H9 (cell line): ENCODE results near the gene MAP6. TPM values are rescaled to one million over a fixed set of nuclear protein-coding genes. Genes with fewer than 3 reads are reported as not detected.

Experiments
- DNase-seq: peaks from one replicate; pipeline ENCODE4 v3.0.0-alpha.2; 2017
- H2AFZ ChIP-seq: one replicate; pipeline ENCODE4 v1.6.1; 2013; ENCODE audit warnings: mild to moderate bottlenecking, low read length, control low read depth, moderate library complexity
- H2AK5ac ChIP-seq: 2 replicates; pipeline ENCODE4 v1.6.1; 2013; ENCODE audit warnings: low read length, control low read depth, mixed read lengths; ENCODE audit not compliant: insufficient read length
- H2BK120ac ChIP-seq: one replicate; pipeline ENCODE4 v1.6.1; 2013; ENCODE audit warnings: low read depth, mild to moderate bottlenecking, low read length, control low read depth, inconsistent platforms; ENCODE audit not compliant: poor library complexity, severe bottlenecking
- H2BK12ac ChIP-seq: 2 replicates; pipeline ENCODE4 v1.6.1; 2013; ENCODE audit warnings: low read length, control low read depth, mixed read lengths, low read depth; ENCODE audit not compliant: insufficient read length
- H2BK15ac ChIP-seq: 2 replicates; pipeline ENCODE4 v1.6.1; 2013; ENCODE audit warnings: low read depth, low read length, control low read depth
- H2BK20ac ChIP-seq: one replicate; pipeline ENCODE4 v1.6.1; 2013; ENCODE audit warnings: low read depth, mild to moderate bottlenecking, low read length, control low read depth, inconsistent platforms; ENCODE audit not compliant: poor library complexity, severe bottlenecking
- H2BK5ac ChIP-seq: 2 replicates; pipeline ENCODE4 v1.6.1; 2013; ENCODE audit warnings: low read length, control low read depth, mixed read lengths; ENCODE audit not compliant: insufficient read length
- H3K14ac ChIP-seq: 2 replicates; pipeline ENCODE4 v1.6.1; 2013; ENCODE audit warnings: low read length, control low read depth; ENCODE audit not compliant: insufficient read depth
- H3K18ac ChIP-seq: 2 replicates; pipeline ENCODE4 v1.6.1; 2013; ENCODE audit warnings: low read depth, mild to moderate bottlenecking, mixed read lengths, low read length, control low read depth; ENCODE audit not compliant: insufficient read length
- H3K23ac ChIP-seq: 2 replicates; pipeline ENCODE4 v1.6.1; 2013; ENCODE audit warnings: low read length, control low read depth, mixed read lengths, low read depth; ENCODE audit not compliant: insufficient read length
- H3K23me2 ChIP-seq: 2 replicates; pipeline ENCODE4 v1.6.1; 2013; ENCODE audit warnings: low read depth, mild to moderate bottlenecking, mixed read lengths, low read length, control low read depth; ENCODE audit not compliant: insufficient read length, poor library complexity, severe bottlenecking
- H3K27ac ChIP-seq: 2 replicates; pipeline ENCODE4 v1.5.1; 2013; ENCODE audit warnings: low read length, control low read depth, mixed read lengths, low read depth; ENCODE audit not compliant: insufficient read length
- H3K27me3 ChIP-seq: 2 replicates; pipeline ENCODE4 v1.6.1; 2013; ENCODE audit warnings: low read length, control low read depth, inconsistent platforms; ENCODE audit not compliant: insufficient read depth
- H3K4ac ChIP-seq: 2 replicates; pipeline ENCODE4 v1.6.1; 2013; ENCODE audit warnings: low read depth, mild to moderate bottlenecking, control low read depth, inconsistent platforms, low read length, moderate library complexity
- H3K4me1 ChIP-seq: 2 replicates; pipeline ENCODE4 v1.6.1; 2013; ENCODE audit warnings: low read length, control low read depth, inconsistent platforms; ENCODE audit not compliant: insufficient read depth
- H3K4me2 ChIP-seq: 2 replicates; pipeline ENCODE4 v1.6.1; 2013; ENCODE audit warnings: low read length, control low read depth, mixed read lengths; ENCODE audit not compliant: insufficient read length, insufficient read depth
- H3K56ac ChIP-seq: 2 replicates; pipeline ENCODE4 v1.6.1; 2013; ENCODE audit warnings: low read depth, mild to moderate bottlenecking, mixed read lengths, low read length, control low read depth; ENCODE audit not compliant: insufficient read length
- H3K79me1 ChIP-seq: 2 replicates; pipeline ENCODE4 v1.6.1; 2013; ENCODE audit warnings: low read depth, mild to moderate bottlenecking, moderate library complexity, low read length, control low read depth, inconsistent platforms; ENCODE audit not compliant: insufficient read depth, poor library complexity, severe bottlenecking
- H3K79me2 ChIP-seq: 2 replicates; pipeline ENCODE4 v1.6.1; 2013; ENCODE audit warnings: low read length, control low read depth, inconsistent platforms; ENCODE audit not compliant: insufficient read depth
- H3K9ac ChIP-seq: 2 replicates; pipeline ENCODE4 v1.6.1; 2013; ENCODE audit warnings: low read length, control low read depth, mixed read lengths; ENCODE audit not compliant: insufficient read length; ENCODE audit errors: extremely low read depth
- H3K9me3 ChIP-seq: one replicate; pipeline ENCODE4 v1.6.1; 2013; ENCODE audit warnings: low read depth, low read length, inconsistent platforms; ENCODE audit not compliant: control insufficient read depth
- H3T11ph ChIP-seq: one replicate; pipeline ENCODE4 v1.6.1; 2013; ENCODE audit warnings: mild to moderate bottlenecking, low read length, control low read depth, inconsistent platforms
- H4K20me1 ChIP-seq: one replicate; pipeline ENCODE4 v1.6.1; 2013; ENCODE audit not compliant: control insufficient read depth, insufficient read length, insufficient read depth
- H4K5ac ChIP-seq: 2 replicates; pipeline ENCODE4 v1.6.1; 2013; ENCODE audit warnings: low read depth, mild to moderate bottlenecking, mixed read lengths, low read length, control low read depth; ENCODE audit not compliant: insufficient read length
- H4K8ac ChIP-seq: replicated peaks from 2 replicates; pipeline ENCODE4 v1.6.1; 2013; ENCODE audit warnings: low read length, control low read depth, mixed read lengths, low read depth; ENCODE audit not compliant: insufficient read length
- H4K91ac ChIP-seq: 2 replicates; pipeline ENCODE4 v1.6.1; 2013; ENCODE audit warnings: low read depth, mild to moderate bottlenecking, moderate library complexity, mixed read lengths, low read length, control low read depth; ENCODE audit not compliant: insufficient read length
- H3K27ac Mint-ChIP-seq, 3 experiments: 2 replicates in 2 of 3; 3 replicates in 1 of 3; pipeline ENCODE4 v1.8.0; 2020 to 2021; ENCODE audit warnings: mixed read lengths in 3 of 3, mild to moderate bottlenecking in 1 of 3, moderate library complexity in 1 of 3
- H3K27me3 Mint-ChIP-seq: 2 replicates; pipeline ENCODE4 v1.8.0; 2021; ENCODE audit warnings: low read depth, mild to moderate bottlenecking, moderate library complexity, mixed read lengths
- H3K36me3 Mint-ChIP-seq, 3 experiments: 2 replicates in 2 of 3; 3 replicates in 1 of 3; pipeline ENCODE4 v1.8.0; 2020 to 2021; ENCODE audit warnings: low read depth in 3 of 3, mixed read lengths in 3 of 3; ENCODE audit not compliant: insufficient read depth in 1 of 3
- H3K4me1 Mint-ChIP-seq, 2 experiments: 2 replicates each; pipeline ENCODE4 v1.8.0; 2020; ENCODE audit warnings: mixed read lengths in 2 of 2
- H3K4me3 Mint-ChIP-seq, 2 experiments: 2 replicates in 1 of 2; 3 replicates in 1 of 2; pipeline ENCODE4 v1.8.0; 2020 to 2021; ENCODE audit warnings: mild to moderate bottlenecking in 2 of 2, mixed read lengths in 2 of 2, moderate library complexity in 1 of 2
- H3K9me3 Mint-ChIP-seq, 2 experiments: 2 replicates in 1 of 2; 3 replicates in 1 of 2; pipeline ENCODE4 v1.8.0; 2020; ENCODE audit warnings: mild to moderate bottlenecking in 2 of 2, mixed read lengths in 2 of 2, moderate library complexity in 1 of 2
- CTCF ChIP-seq: fragments of 200-600 bp; sonication (generic); conservative IDR thresholded peaks from 3 replicates; pipeline ENCODE4 v1.8.0; 2021; ENCODE audit warnings: antibody characterized with exemption, mild to moderate bottlenecking
- WGBS: extraction: QIAGEN DNeasy Blood & Tissue Kit; methylation state at CpG from one replicate; pipeline ENCODE4 v1.1.7; 2013; ENCODE audit warnings: missing lambda C conversion rate, low lambda C conversion rate, mixed read lengths; ENCODE audit not compliant: insufficient read length; ENCODE audit errors: extremely low coverage; 5-methylcytosine and 5-hydroxymethylcytosine counted together
- total RNA-seq: library from RNA; stranded (reverse); gene quantifications from 2 replicates; pipeline ENCODE4 v1.2.1, GENCODE V29; 2021

MAP6 gene
- total RNA-seq, 1 experiment from 2014 or later, result 0.77 TPM

- Histone ChIP-seq H3T11ph (no peak overlapping the region), H4K91ac (peak overlapping the region; percentile 16), H3K27ac (no peak overlapping the region), H3K4ac (no peak overlapping the region), H4K20me1 (no peaks in the 10 kb centered on the region), H3K14ac (peak overlapping the region; percentile 48; the same call in 1 of the 2 replicates), H4K8ac (no peak overlapping the region), H3K9ac (peak overlapping the region; percentile 11), H3K79me1 (no peaks in the 10 kb centered on the region), H3K4me2 (no peak overlapping the region), H2BK120ac (no peak overlapping the region), H3K23ac (no peak overlapping the region), H2AFZ (no peak overlapping the region), H3K9me3 (no peaks in the 10 kb centered on the region), H2AK5ac (no peak overlapping the region), H2BK20ac (no peak overlapping the region), H2BK15ac (no peak overlapping the region), H2BK12ac (no peak overlapping the region), H4K5ac (no peak overlapping the region), H3K18ac (peak overlapping the region; percentile 36), H3K27me3 (no peaks in the 10 kb centered on the region), H3K4me1 (peaks cover 5% of the 10 kb centered on the region; the same call in 1 of the 2 replicates), H2BK5ac (no peak overlapping the region), H3K23me2 (peaks cover 19% of the 10 kb centered on the region), H3K56ac (no peak overlapping the region), H3K79me2 (peaks cover 9% of the 10 kb centered on the region; the same call in 1 of the 2 replicates)
- H3K4me3 Mint-ChIP-seq, result peak overlapping the region in 1 of 2 experiments; percentile 65; a peak in 3 of 5 replicates
- no CpG with 5 or more reads among the region's 8 CpGs for WGBS
- H3K4me1 Mint-ChIP-seq, result peaks cover 29 to 66% of the 10 kb centered on the region in 2 experiments
- H3K27ac Mint-ChIP-seq, result peak overlapping the region; percentile 29 to 63 (median 42); a peak in 4 of 7 replicates
- H3K36me3 Mint-ChIP-seq, result peaks cover 0 to 8% (median 4%) of the 10 kb centered on the region in 3 experiments; a peak in 3 of 7 replicates
- H3K27me3 Mint-ChIP-seq, result peaks cover 1% of the 10 kb centered on the region; the same call in 1 of the 2 replicates
- no peak for TF ChIP-seq CTCF
- no peak for DNase-seq
- H3K9me3 Mint-ChIP-seq, result no peaks in the 10 kb centered on the region; a peak in 1 of 5 replicates
Observed at GRCh38 chr11:75558939-75559843, 109.6 kb downstream of the MAP6 start.
